Ascending aorta (tissue), 2 donors: ENCODE measurements around the gene ADCY1. TPM values are rescaled to one million over a fixed set of nuclear protein-coding genes. Genes with fewer than 3 reads are reported as not detected.

Experiments used
- DNase-seq, 2 donors: peaks; one replicate each; pipeline ENCODE4 v3.0.0-alpha.2; 2019; ENCODE audit warnings: low spot score in 2 of 2
- H3K27ac ChIP-seq, 2 donors: fragments of 200-600 bp; sonication (generic); one replicate each; pipeline ENCODE4 v1.5.1; 2016 to 2017; ENCODE audit warnings: mild to moderate bottlenecking in 1 of 2
- H3K27me3 ChIP-seq: fragments of 200-600 bp; sonication (generic); one replicate; pipeline ENCODE4 v1.5.1; 2017
- H3K36me3 ChIP-seq, 2 donors: fragments of 200-600 bp; sonication (generic); one replicate each; pipeline ENCODE4 v1.5.1; 2016
- H3K4me1 ChIP-seq, 2 donors: fragments of 200-600 bp; sonication (generic); one replicate each; pipeline ENCODE4 v1.5.1; 2016 to 2017; ENCODE audit warnings: mild to moderate bottlenecking in 1 of 2
- H3K4me3 ChIP-seq, 2 donors: fragments of 200-600 bp; sonication (generic); one replicate each; pipeline ENCODE4 v1.5.1; 2016 to 2017; ENCODE audit warnings: mild to moderate bottlenecking in 1 of 2
- H3K9me3 ChIP-seq, 2 donors: fragments of 200-600 bp; sonication (generic); one replicate each; pipeline ENCODE4 v1.5.1; 2016
- CTCF ChIP-seq, 3 experiments: fragments of 200-600 bp in 2 of 3; fragments of 450-650 bp in 1 of 3; sonication (generic) in 2 of 3; IDR thresholded peaks; one replicate each; pipeline ENCODE4 v1.5.1; 2016 to 2019; ENCODE audit warnings: antibody characterized with exemption in 3 of 3, mild to moderate bottlenecking in 1 of 3, moderate library complexity in 1 of 3
- intact Hi-C: fragments of 100-400 bp; cut with DNase I; formaldehyde crosslinking; loops from one replicate; pipeline ENCODE4 v1.15.1; 2023
- total RNA-seq: library from RNA; depleted of rRNA; stranded (reverse); fragments of >200 nt; gene quantifications from one replicate; pipeline ENCODE4 v1.1.0, GENCODE V29; 2016

Gene ADCY1
- total RNA-seq, 1 donor from 2014 or later: 3.6 TPM

GRCh38 chr7:45583296-45583695 lies 9.1 kb downstream of the ADCY1 start:
- intact Hi-C loops: no loop called here
- Histone ChIP-seq H3K36me3 (no peaks in the 10 kb centered on the region), H3K9me3 (no peaks in the 10 kb centered on the region), H3K27me3 (no peaks in the 10 kb centered on the region), H3K4me3 (no peak overlapping the region), H3K4me1 (no peaks in the 10 kb centered on the region), H3K27ac (no peak overlapping the region)
- TF ChIP-seq CTCF (IDR thresholded peaks at IDR 0.05): no peak
- DNase-seq: no peak

GRCh38 chr7:45584261-45585210 lies 10.4 kb downstream of the ADCY1 start:
- intact Hi-C loops: no loop called here
- H3K9me3 ChIP-seq: no peaks in the 10 kb centered on the region
- DNase-seq: peak in 1 of 2 donors; percentile 49

GRCh38 chr7:45585628-45586027 lies 11.5 kb downstream of the ADCY1 start:
- Histone ChIP-seq H3K4me3 (no peak overlapping the region), H3K27me3 (no peaks in the 10 kb centered on the region), H3K9me3 (no peaks in the 10 kb centered on the region), H3K4me1 (no peaks in the 10 kb centered on the region), H3K36me3 (no peaks in the 10 kb centered on the region), H3K27ac (no peak overlapping the region)
- TF ChIP-seq CTCF (IDR thresholded peaks at IDR 0.05): no peak
- DNase-seq: peak in 1 of 2 donors; percentile 49
- intact Hi-C loops: no loop called here

More at GRCh38 chr7:45584261-45585210, 10.4 kb downstream of the ADCY1 start:
- H3K36me3 ChIP-seq: no peaks in the 10 kb centered on the region
- TF ChIP-seq CTCF (IDR thresholded peaks at IDR 0.05): no peak
- H3K27me3 ChIP-seq: no peaks in the 10 kb centered on the region
- H3K27ac ChIP-seq: no peak overlapping the region
- no peaks in the 10 kb centered on the region for H3K4me1 ChIP-seq
- no peak overlapping the region for H3K4me3 ChIP-seq

- Histone ChIP-seq H3K36me3 (no peaks in the 10 kb centered on the region), H3K4me3 (no peak overlapping the region), H3K27ac (no peak overlapping the region), H3K4me1 (no peaks in the 10 kb centered on the region), H3K27me3 (no peaks in the 10 kb centered on the region), H3K9me3 (no peaks in the 10 kb centered on the region)
- peak in 1 of 2 donors; percentile 39 for DNase-seq
- no peak for TF ChIP-seq CTCF (IDR thresholded peaks at IDR 0.05)
- intact Hi-C loops: no loop called here
Observed at GRCh38 chr7:45586542-45587520, 12.7 kb downstream of the ADCY1 start.

GRCh38 chr7:45588466-45588865 lies 14.3 kb downstream of the ADCY1 start:
- no peak for TF ChIP-seq CTCF (IDR thresholded peaks at IDR 0.05)
- peak in 1 of 2 donors; percentile 44 for DNase-seq

More at GRCh38 chr7:45588466-45588865, 14.3 kb downstream of the ADCY1 start:
- intact Hi-C loops: no loop called here
- Histone ChIP-seq H3K27ac (no peak overlapping the region), H3K27me3 (no peaks in the 10 kb centered on the region), H3K4me3 (no peak overlapping the region), H3K9me3 (no peaks in the 10 kb centered on the region), H3K36me3 (no peaks in the 10 kb centered on the region), H3K4me1 (no peaks in the 10 kb centered on the region)
